HG02642 (cell line): Measurements from ENCODE around the gene CSTF3.
"Not testable (repeated sequence)": the region's sequence is repeated elsewhere in the genome, so short reads cannot be mapped to it uniquely, and the experiment has no call there.

Experiments
- ATAC-seq: cut with Tn5 transposase; IDR thresholded peaks from one replicate; pipeline ENCODE4 v1.9.1; 2021; ENCODE audit warnings: mild to moderate bottlenecking; ENCODE audit not compliant: unreplicated experiment, poor library complexity

The CSTF3 gene

GRCh38 chr11:33048701-33049100 lies 112.6 kb downstream of the CSTF3 start:
- not testable (repeated sequence) for ATAC-seq

- ATAC-seq, result no peak
Measured at GRCh38 chr11:33045551-33046255, 115.6 kb downstream of the CSTF3 start.

GRCh38 chr11:33044285-33044756 lies 117.0 kb downstream of the CSTF3 start:
- no peak for ATAC-seq

- no peak for ATAC-seq
Measured at GRCh38 chr11:33043221-33043830, 118.0 kb downstream of the CSTF3 start.

- peak; percentile 20 for ATAC-seq
Measured at GRCh38 chr11:33040862-33041453, 120.3 kb downstream of the CSTF3 start.

GRCh38 chr11:33040033-33040861 lies 121.0 kb downstream of the CSTF3 start:
- peak; percentile 28 for ATAC-seq

- ATAC-seq, result peak; percentile 83
Measured at GRCh38 chr11:33039274-33040032, 121.8 kb downstream of the CSTF3 start, which contains the start of gene TCP11L1. TSS of gene TCP11L1 (plus strand) at chr11:33039572. CDS start at chr11:33043774, 4,202 bp downstream.

GRCh38 chr11:33035011-33035410 lies 126.3 kb downstream of the CSTF3 start:
- no peak for ATAC-seq
